Measurements from ENCODE around the gene CLIC5. TPM values are rescaled to one million over a fixed set of nuclear protein-coding genes. Genes with fewer than 3 reads are reported as not detected.

CLIC5 gene
- total RNA-seq, 6 donors from 2014 or later, result 110 to 197 (median 138) TPM

GRCh38 chr6:45984788-45985425, 30.8 kb downstream of the CLIC5 start:
- no peaks in the 10 kb centered on the region for H3K9me3 ChIP-seq
- no peaks in the 10 kb centered on the region for H3K36me3 ChIP-seq
- no peak overlapping the region for H3K4me3 ChIP-seq
- peaks cover 0 to 4% (median 1%) of the 10 kb centered on the region in 4 donors for H3K4me1 ChIP-seq
- H3K27ac ChIP-seq, result no peak overlapping the region
- 92 to 95% methylated on average over 5 of the region's 5 CpGs for WGBS, 2 donors
- H3K27me3 ChIP-seq, result no peaks in the 10 kb centered on the region
- ATAC-seq (ENCODE audit: low FRiP score in 2 of 2) (no peak), DNase-seq (no peak)
- TF ChIP-seq EP300 (IDR thresholded peaks at IDR 0.05) (no peak), POLR2AphosphoS5 (IDR thresholded peaks at IDR 0.05) (no peak), POLR2A (IDR thresholded peaks at IDR 0.05) (no peak), CTCF (IDR thresholded peaks at IDR 0.05) (no peak)

- Histone ChIP-seq H3K4me1 (peaks cover 0 to 4% (median 1%) of the 10 kb centered on the region in 4 donors), H3K36me3 (no peaks in the 10 kb centered on the region), H3K9me3 (no peaks in the 10 kb centered on the region), H3K27ac (no peak overlapping the region), H3K27me3 (no peaks in the 10 kb centered on the region), H3K4me3 (no peak overlapping the region)
- WGBS, 2 donors, result 87 to 92% methylated on average over 7 of the region's 7 CpGs
- ATAC-seq (ENCODE audit: low FRiP score in 2 of 2) (no peak), DNase-seq (no peak)
- TF ChIP-seq POLR2AphosphoS5 (IDR thresholded peaks at IDR 0.05) (no peak), EP300 (IDR thresholded peaks at IDR 0.05) (no peak), POLR2A (IDR thresholded peaks at IDR 0.05) (no peak), CTCF (IDR thresholded peaks at IDR 0.05) (no peak)
Measured at GRCh38 chr6:45984347-45984746, 31.3 kb downstream of the CLIC5 start.

GRCh38 chr6:45983062-45983461, 32.6 kb downstream of the CLIC5 start:
- no peak for DNase-seq
- no peaks in the 10 kb centered on the region for H3K36me3 ChIP-seq
- H3K4me1 ChIP-seq, result no peaks in the 10 kb centered on the region
- H3K27me3 ChIP-seq, result no peaks in the 10 kb centered on the region
- ATAC-seq (ENCODE audit: low FRiP score in 2 of 2), result peak in 1 of 2 donors; percentile 9
- TF ChIP-seq CTCF (IDR thresholded peaks at IDR 0.05) (no peak), POLR2AphosphoS5 (IDR thresholded peaks at IDR 0.05) (no peak), POLR2A (IDR thresholded peaks at IDR 0.05) (no peak), EP300 (IDR thresholded peaks at IDR 0.05) (no peak)
- no peak overlapping the region for H3K27ac ChIP-seq
- no peak overlapping the region for H3K4me3 ChIP-seq
- WGBS, 2 donors, result 91 to 93% methylated on average over 1 of the region's 1 CpG
- H3K9me3 ChIP-seq, result no peaks in the 10 kb centered on the region

- 94 to 95% methylated on average over 9 of the region's 9 CpGs for WGBS, 2 donors
- TF ChIP-seq POLR2AphosphoS5 (IDR thresholded peaks at IDR 0.05), result no peak
- no peak for TF ChIP-seq CTCF (IDR thresholded peaks at IDR 0.05)
- TF ChIP-seq EP300 (IDR thresholded peaks at IDR 0.05), result no peak
- TF ChIP-seq POLR2A (IDR thresholded peaks at IDR 0.05), result no peak
- Histone ChIP-seq H3K4me1 (no peaks in the 10 kb centered on the region), H3K9me3 (no peaks in the 10 kb centered on the region), H3K27me3 (no peaks in the 10 kb centered on the region), H3K4me3 (no peak overlapping the region), H3K27ac (no peak overlapping the region), H3K36me3 (no peaks in the 10 kb centered on the region)
- ATAC-seq (ENCODE audit: low FRiP score in 2 of 2) (no peak), DNase-seq (no peak)
Measured at GRCh38 chr6:45982280-45983036, 33.2 kb downstream of the CLIC5 start.
